ENCODE results near the gene GALNS.

- TF ChIP-seq ISL1 (CRISPR knock-in tag; IDR thresholded peaks at IDR 0.05) = no peak
- no peak for TF ChIP-seq CREB5 (CRISPR knock-in tag; IDR thresholded peaks at IDR 0.05; ENCODE audit: low read depth)
- no peak for TF ChIP-seq CSRNP3 (CRISPR knock-in tag; IDR thresholded peaks at IDR 0.05)
- no peak for TF ChIP-seq PATZ1 (CRISPR knock-in tag; IDR thresholded peaks at IDR 0.05; ENCODE audit: borderline replicate concordance)
- no peak for TF ChIP-seq ARNTL (CRISPR knock-in tag; IDR thresholded peaks at IDR 0.05; ENCODE audit: borderline replicate concordance, low read depth)
- TF ChIP-seq ZNF8 (CRISPR knock-in tag; IDR thresholded peaks at IDR 0.05) = no peak
- TF ChIP-seq TOX (CRISPR knock-in tag; IDR thresholded peaks at IDR 0.05; ENCODE audit: borderline replicate concordance) = no peak
- no peak for TF ChIP-seq POU6F1 (CRISPR knock-in tag; IDR thresholded peaks at IDR 0.05; ENCODE audit: borderline replicate concordance, low read depth)
- no peak for TF ChIP-seq PPARA (CRISPR knock-in tag; IDR thresholded peaks at IDR 0.05; ENCODE audit: borderline replicate concordance)
Observed at GRCh38 chr16:88775825-88776224, 80.9 kb downstream of the GALNS start.

Data from SK-N-SH treated with all-trans-retinoic acid at 6 μM for 48 hours (cell line).